HG03039 (cell line): ENCODE measurements around the gene TAF11.
"Not testable (repeated sequence)": the region's sequence is repeated elsewhere in the genome, so short reads cannot be mapped to it uniquely, and the experiment has no call there.

Experiments
- ATAC-seq: cut with Tn5 transposase; IDR thresholded peaks from one replicate; pipeline ENCODE4 v1.9.1; 2021; ENCODE audit warnings: mild to moderate bottlenecking, moderate library complexity; ENCODE audit not compliant: unreplicated experiment

TAF11 gene

GRCh38 chr6:34906826-34907225, 19.0 kb upstream of the TAF11 start:
- no peak for ATAC-seq

- no peak for ATAC-seq
These were observed 17.3 kb upstream of the TAF11 start for GRCh38 chr6:34904990-34905613.

- no peak for ATAC-seq
These were observed 14.1 kb upstream of the TAF11 start for GRCh38 chr6:34901930-34902329.

GRCh38 chr6:34900321-34901031, 12.6 kb upstream of the TAF11 start:
- ATAC-seq: no peak

GRCh38 chr6:34899748-34900147, 11.9 kb upstream of the TAF11 start:
- ATAC-seq: not testable (repeated sequence)

- no peak for ATAC-seq
These were observed 9.9 kb upstream of the TAF11 start for GRCh38 chr6:34897716-34898115.

- no peak for ATAC-seq
These were observed 9.3 kb upstream of the TAF11 start for GRCh38 chr6:34897130-34897529.

GRCh38 chr6:34894693-34895092, 6.9 kb upstream of the TAF11 start:
- no peak for ATAC-seq

GRCh38 chr6:34891296-34891695, 3.5 kb upstream of the TAF11 start:
- ATAC-seq: no peak

- ATAC-seq: no peak
These were observed 2.7 kb upstream of the TAF11 start for GRCh38 chr6:34890533-34890925.

GRCh38 chr6:34888874-34889555, 1.2 kb upstream of the TAF11 start, which contains the start of gene ANKS1A:
Gene ANKS1A (plus strand): TSS chr6:34889255. CDS start chr6:34889403, 148 bp downstream.
- ATAC-seq: peak; percentile 50

GRCh38 chr6:34888514-34888856, 643 bp upstream of the TAF11 start:
- ATAC-seq: no peak

- not testable (repeated sequence) for ATAC-seq
These were observed 2.0 kb downstream of the TAF11 start for GRCh38 chr6:34885837-34886236.

- ATAC-seq: no peak
These were observed 2.8 kb downstream of the TAF11 start for GRCh38 chr6:34884996-34885395.

- not testable (repeated sequence) for ATAC-seq
These were observed 3.8 kb downstream of the TAF11 start for GRCh38 chr6:34884073-34884472.

GRCh38 chr6:34877869-34878485, 9.9 kb downstream of the TAF11 start:
- no peak for ATAC-seq

GRCh38 chr6:34877259-34877658, 10.6 kb downstream of the TAF11 start:
- no peak for ATAC-seq

GRCh38 chr6:34876472-34876871, 11.4 kb downstream of the TAF11 start:
- no peak for ATAC-seq

GRCh38 chr6:34875292-34876213, 12.3 kb downstream of the TAF11 start:
- no peak for ATAC-seq

- no peak for ATAC-seq
These were observed 15.5 kb downstream of the TAF11 start for GRCh38 chr6:34872332-34872731.

- ATAC-seq: no peak
These were observed 16.0 kb downstream of the TAF11 start for GRCh38 chr6:34871853-34872252.
